Liver (tissue), 9 donors: ENCODE results near the gene RADIL. TPM values are rescaled to one million over a fixed set of nuclear protein-coding genes. Genes with fewer than 3 reads are reported as not detected.

Experiments
- DNase-seq: peaks from one replicate; pipeline ENCODE4 v3.0.0-alpha.2; 2017; ENCODE audit warnings: low spot score
- H3K27ac ChIP-seq, 2 donors: one replicate each; pipeline ENCODE4 v1.7.0; 2013; ENCODE audit warnings: inconsistent platforms in 2 of 2, low read length in 2 of 2, control low read depth in 1 of 2, low read depth in 1 of 2, mild to moderate bottlenecking in 1 of 2
- H3K27me3 ChIP-seq, 4 donors: one replicate each; pipeline versions ENCODE4 v1.6.1 to v1.7.0; 2013; ENCODE audit warnings: low read length in 3 of 4, inconsistent platforms in 1 of 4, mild to moderate bottlenecking in 1 of 4, moderate library complexity in 1 of 4; ENCODE audit not compliant: control insufficient read depth in 4 of 4, insufficient read depth in 4 of 4
- H3K36me3 ChIP-seq, 4 donors: one replicate each; pipeline versions ENCODE4 v1.6.1 to v1.7.0; 2013; ENCODE audit warnings: low read length in 3 of 4, mild to moderate bottlenecking in 3 of 4, low read depth in 1 of 4, moderate library complexity in 1 of 4; ENCODE audit not compliant: control insufficient read depth in 4 of 4, insufficient read depth in 3 of 4
- H3K4me1 ChIP-seq, 4 donors: one replicate each; pipeline versions ENCODE4 v1.6.1 to v1.7.0; 2013; ENCODE audit warnings: low read length in 3 of 4, mild to moderate bottlenecking in 3 of 4, moderate library complexity in 1 of 4; ENCODE audit not compliant: control insufficient read depth in 4 of 4, insufficient read depth in 4 of 4
- H3K4me3 ChIP-seq, 3 donors: one replicate each; pipeline versions ENCODE4 v1.6.1 to v1.7.0; 2013; ENCODE audit warnings: low read length in 3 of 3, control low read depth in 1 of 3, low read depth in 1 of 3, mild to moderate bottlenecking in 1 of 3
- H3K9ac ChIP-seq, 2 donors: one replicate each; pipeline ENCODE4 v1.7.0; 2013; ENCODE audit warnings: low read length in 2 of 2, mild to moderate bottlenecking in 2 of 2, moderate library complexity in 2 of 2, control low read depth in 1 of 2, low read depth in 1 of 2
- H3K9me3 ChIP-seq, 4 donors: one replicate each; pipeline versions ENCODE4 v1.6.1 to v1.7.0; 2013; ENCODE audit warnings: low read length in 3 of 4; ENCODE audit not compliant: control insufficient read depth in 4 of 4
- FOXA1 ChIP-seq: IDR thresholded peaks from 2 replicates; pipeline ENCODE4 v1.6.1; 2016; ENCODE audit warnings: antibody characterized with exemption
- HNF4A ChIP-seq, 2 donors: conservative IDR thresholded peaks; 2 replicates each; pipeline ENCODE4 v1.6.1; 2016; ENCODE audit warnings: antibody characterized with exemption in 2 of 2, mild to moderate bottlenecking in 2 of 2
- MAX ChIP-seq: IDR thresholded peaks from 2 replicates; pipeline ENCODE4 v1.6.1; 2016; ENCODE audit warnings: antibody characterized with exemption
- NR2F2 ChIP-seq: IDR thresholded peaks from 2 replicates; pipeline ENCODE4 v1.6.1; 2016; ENCODE audit warnings: antibody characterized with exemption
- RAD21 ChIP-seq, 2 donors: IDR thresholded peaks; 2 replicates each; pipeline ENCODE4 v1.6.1; 2016; ENCODE audit warnings: antibody characterized with exemption in 2 of 2, mild to moderate bottlenecking in 2 of 2
- REST ChIP-seq: IDR thresholded peaks from 2 replicates; pipeline ENCODE4 v1.6.1; 2016; ENCODE audit warnings: antibody characterized with exemption, mild to moderate bottlenecking
- SP1 ChIP-seq: IDR thresholded peaks from 2 replicates; pipeline ENCODE4 v1.6.1; 2018; ENCODE audit warnings: antibody characterized with exemption, mild to moderate bottlenecking
- TAF1 ChIP-seq: conservative IDR thresholded peaks from 2 replicates; pipeline ENCODE4 v1.6.1; 2016; ENCODE audit warnings: antibody characterized with exemption, mild to moderate bottlenecking
- WGBS: extraction: QIAGEN DNeasy Blood & Tissue Kit; methylation state at CpG from one replicate; pipeline ENCODE4 v1.1.7; 2013; 5-methylcytosine and 5-hydroxymethylcytosine counted together
- polyA plus RNA-seq, 2 donors: library from polyadenylated mRNA; stranded (reverse) in 1 of 2; unstranded in 1 of 2; fragments of 200-250 nt in 1 of 2; fragments of >200 nt in 1 of 2; fragmentation: Nextera tagmentation in 1 of 2; extraction: Ambion mirVana in 1 of 2; gene quantifications; one replicate each; pipeline versions ENCODE4 v1.2.1 to v1.2.3, GENCODE V29; 2013 to 2015
- total RNA-seq, 2 donors: library from RNA; depleted of rRNA; stranded (reverse); fragments of >200 nt; gene quantifications; one replicate each; pipeline ENCODE4 v1.2.3, GENCODE V29; 2014
- TF ChIP-seq, protein P1 (sequence below): IDR thresholded peaks from 2 replicates; pipeline ENCODE4 v1.6.1; 2016; ENCODE audit warnings: antibody characterized with exemption
- donor health status: healthy.
- donor health status: healthy.
- donor health status: healthy.
- donor health status: healthy.
- donor health status: healthy.

The RADIL gene
- total and polyA plus RNA-seq, 4 donors = 0.14 to 0.25 (median 0.21) TPM; not detected in 1

DNA sequence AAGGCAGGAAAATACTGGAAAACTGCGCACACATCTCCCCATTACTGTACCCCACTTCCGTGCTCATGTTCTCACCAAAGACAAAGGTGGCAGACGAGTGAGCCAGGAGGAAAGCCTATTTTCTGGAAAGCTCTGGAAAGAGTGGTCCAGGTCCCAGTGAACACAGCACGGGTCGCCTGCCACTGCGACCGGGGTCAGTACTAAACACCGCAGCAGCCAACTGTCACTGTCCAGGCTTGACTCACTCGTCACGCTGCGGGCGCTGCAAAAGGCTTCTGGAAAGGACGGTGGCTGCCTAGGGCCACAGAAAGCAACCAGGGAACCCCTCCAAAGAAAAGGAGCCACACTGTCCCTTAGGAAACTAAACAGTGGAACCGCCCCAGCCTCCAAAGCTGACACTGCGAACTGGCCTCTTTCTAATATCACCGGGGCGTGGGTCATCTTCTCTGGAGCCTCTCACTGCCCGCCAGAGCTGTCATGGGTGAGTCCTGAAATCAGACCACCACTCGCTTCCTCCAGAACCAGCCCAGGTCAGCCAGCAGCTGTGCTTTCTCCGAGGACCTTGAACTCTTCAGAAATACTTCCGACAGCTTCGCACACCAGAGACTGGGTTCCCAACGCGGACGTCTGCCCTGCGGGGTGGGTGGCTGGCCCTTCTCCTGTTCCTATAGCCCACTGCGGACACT lies 4.0 kb downstream of the RADIL start:
- H3K27ac ChIP-seq = no peak overlapping the region
- WGBS = 69% methylated on average over 27 of the region's 27 CpGs

GRCh38 chr7:4878336-4879335 lies 4.9 kb downstream of the RADIL start:
- H3K36me3 ChIP-seq = no peaks in the 10 kb centered on the region
- peaks cover 0 to 13% (median 2%) of the 10 kb centered on the region in 4 donors for H3K27me3 ChIP-seq
- H3K27ac ChIP-seq = no peak overlapping the region
- H3K4me3 ChIP-seq = no peak overlapping the region
- no peak for TF ChIP-seq NR2F2
- no peak for TF ChIP-seq SP1
- TF ChIP-seq, protein P1, sequence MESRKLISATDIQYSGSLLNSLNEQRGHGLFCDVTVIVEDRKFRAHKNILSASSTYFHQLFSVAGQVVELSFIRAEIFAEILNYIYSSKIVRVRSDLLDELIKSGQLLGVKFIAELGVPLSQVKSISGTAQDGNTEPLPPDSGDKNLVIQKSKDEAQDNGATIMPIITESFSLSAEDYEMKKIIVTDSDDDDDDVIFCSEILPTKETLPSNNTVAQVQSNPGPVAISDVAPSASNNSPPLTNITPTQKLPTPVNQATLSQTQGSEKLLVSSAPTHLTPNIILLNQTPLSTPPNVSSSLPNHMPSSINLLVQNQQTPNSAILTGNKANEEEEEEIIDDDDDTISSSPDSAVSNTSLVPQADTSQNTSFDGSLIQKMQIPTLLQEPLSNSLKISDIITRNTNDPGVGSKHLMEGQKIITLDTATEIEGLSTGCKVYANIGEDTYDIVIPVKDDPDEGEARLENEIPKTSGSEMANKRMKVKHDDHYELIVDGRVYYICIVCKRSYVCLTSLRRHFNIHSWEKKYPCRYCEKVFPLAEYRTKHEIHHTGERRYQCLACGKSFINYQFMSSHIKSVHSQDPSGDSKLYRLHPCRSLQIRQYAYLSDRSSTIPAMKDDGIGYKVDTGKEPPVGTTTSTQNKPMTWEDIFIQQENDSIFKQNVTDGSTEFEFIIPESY = no peak
- no peak for TF ChIP-seq TAF1
- no peak for TF ChIP-seq MAX
- no peak for TF ChIP-seq HNF4A (conservative IDR thresholded peaks at IDR 0.05)
- H3K9me3 ChIP-seq = no peaks in the 10 kb centered on the region
- WGBS = 88% methylated on average over 45 of the region's 45 CpGs
- no peak for DNase-seq
- no peak overlapping the region for H3K9ac ChIP-seq
- H3K4me1 ChIP-seq = peaks cover 0 to 14% (median 4%) of the 10 kb centered on the region in 4 donors

More for the DNA sequence above, 4.0 kb downstream of the RADIL start:
- no peak overlapping the region for H3K9ac ChIP-seq
- peaks cover 0 to 14% (median 4%) of the 10 kb centered on the region in 4 donors for H3K4me1 ChIP-seq
- TF ChIP-seq SP1 = no peak
- no peak for TF ChIP-seq FOXA1
- no peak for TF ChIP-seq RAD21 (IDR thresholded peaks at IDR 0.05)
- no peak for TF ChIP-seq REST
- TF ChIP-seq MAX = no peak
- H3K27me3 ChIP-seq = peaks cover 0 to 20% (median 4%) of the 10 kb centered on the region in 4 donors
- H3K9me3 ChIP-seq = no peaks in the 10 kb centered on the region
- H3K36me3 ChIP-seq = no peaks in the 10 kb centered on the region
- H3K4me3 ChIP-seq = no peak overlapping the region
- DNase-seq = no peak
